ENCODE results near the gene DLK2.
"Not testable (repeated sequence)": the region's sequence is repeated elsewhere in the genome, so short reads cannot be mapped to it uniquely, and the experiment has no call there.

Gene DLK2, protein sequence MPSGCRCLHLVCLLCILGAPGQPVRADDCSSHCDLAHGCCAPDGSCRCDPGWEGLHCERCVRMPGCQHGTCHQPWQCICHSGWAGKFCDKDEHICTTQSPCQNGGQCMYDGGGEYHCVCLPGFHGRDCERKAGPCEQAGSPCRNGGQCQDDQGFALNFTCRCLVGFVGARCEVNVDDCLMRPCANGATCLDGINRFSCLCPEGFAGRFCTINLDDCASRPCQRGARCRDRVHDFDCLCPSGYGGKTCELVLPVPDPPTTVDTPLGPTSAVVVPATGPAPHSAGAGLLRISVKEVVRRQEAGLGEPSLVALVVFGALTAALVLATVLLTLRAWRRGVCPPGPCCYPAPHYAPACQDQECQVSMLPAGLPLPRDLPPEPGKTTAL

DNA sequence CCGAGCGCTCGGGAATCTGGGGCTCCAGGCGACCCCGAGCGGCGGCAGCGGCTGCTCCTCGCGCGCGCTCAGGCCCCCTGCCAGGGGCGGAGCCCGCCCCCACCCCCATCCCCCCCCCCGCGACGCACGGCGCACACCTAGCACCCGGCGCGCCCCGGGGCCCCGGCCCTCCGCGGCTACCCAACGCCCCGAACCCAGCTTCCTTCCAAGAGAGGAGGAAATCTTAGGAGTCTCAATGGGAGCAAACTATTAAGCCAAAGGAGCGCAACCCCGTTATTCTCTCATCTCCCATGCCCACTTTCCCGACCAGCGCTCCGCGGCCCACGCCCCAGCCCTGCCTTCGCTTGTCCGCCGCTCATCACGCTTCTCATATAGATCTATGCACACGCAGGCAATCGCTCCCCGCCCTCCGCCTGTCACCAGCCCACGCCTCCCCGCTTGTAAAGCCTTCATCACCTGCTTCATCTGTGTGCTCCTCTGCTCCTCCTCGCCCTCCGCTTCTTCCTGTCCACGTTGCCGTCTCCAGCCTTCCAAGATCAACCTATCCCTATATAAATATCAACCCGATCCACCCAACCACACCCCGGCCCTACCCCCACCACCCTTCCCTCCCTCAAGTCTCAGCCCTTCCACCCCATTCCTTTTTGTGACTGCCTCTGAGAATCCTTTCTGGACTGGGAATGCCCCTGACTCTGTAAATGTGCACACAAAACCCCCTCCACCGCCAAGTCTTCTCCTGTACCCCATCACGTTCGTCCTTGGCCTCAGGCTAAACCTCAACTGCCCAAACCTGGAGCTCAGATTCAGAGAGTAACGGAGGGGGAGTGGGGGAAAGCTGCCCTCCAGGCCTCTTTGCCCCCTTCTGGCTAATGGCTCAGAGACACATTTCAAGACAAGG, at the start of gene DLK2:
TSS of gene DLK2 (minus strand) at position 18 of the 898 bp plus-strand sequence. CDS start 723 bp downstream, outside the sequence.
- FAIRE-seq: no peak

- no peak for FAIRE-seq
Measured at GRCh38 chr6:43503443-43503842, 48.1 kb upstream of the DLK2 start.

DNA sequence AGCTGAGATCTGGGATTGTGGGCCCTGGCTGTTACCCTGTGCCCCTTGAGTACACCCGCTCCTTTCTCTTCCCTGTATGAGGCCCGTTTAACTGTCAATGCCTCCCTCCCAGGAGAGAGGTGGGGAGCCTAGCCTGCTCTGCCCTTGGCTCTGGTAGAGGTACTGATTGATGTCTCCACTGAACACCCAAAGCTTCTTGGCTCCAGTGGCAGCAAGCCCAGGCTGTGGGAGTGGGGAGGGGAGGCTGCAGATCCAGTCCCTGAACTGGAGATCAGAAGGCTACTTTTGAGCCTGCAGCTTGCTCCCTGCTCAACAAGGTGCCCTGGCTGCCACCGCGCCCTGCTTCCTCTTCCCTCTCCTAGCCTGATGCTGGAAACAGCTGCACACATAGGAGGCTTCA, 47.3 kb upstream of the DLK2 start:
- no peak for FAIRE-seq

- no peak for FAIRE-seq
Measured at GRCh38 chr6:43500921-43501320, 45.6 kb upstream of the DLK2 start.

- FAIRE-seq: no peak
Measured at GRCh38 chr6:43499028-43499815, 43.9 kb upstream of the DLK2 start.

- not testable (repeated sequence) for FAIRE-seq
Measured at GRCh38 chr6:43498291-43498690, 42.9 kb upstream of the DLK2 start.

GRCh38 chr6:43497689-43498088, 42.3 kb upstream of the DLK2 start:
- no peak for FAIRE-seq

- FAIRE-seq: no peak
Measured at GRCh38 chr6:43497129-43497396, 41.7 kb upstream of the DLK2 start.

DNA sequence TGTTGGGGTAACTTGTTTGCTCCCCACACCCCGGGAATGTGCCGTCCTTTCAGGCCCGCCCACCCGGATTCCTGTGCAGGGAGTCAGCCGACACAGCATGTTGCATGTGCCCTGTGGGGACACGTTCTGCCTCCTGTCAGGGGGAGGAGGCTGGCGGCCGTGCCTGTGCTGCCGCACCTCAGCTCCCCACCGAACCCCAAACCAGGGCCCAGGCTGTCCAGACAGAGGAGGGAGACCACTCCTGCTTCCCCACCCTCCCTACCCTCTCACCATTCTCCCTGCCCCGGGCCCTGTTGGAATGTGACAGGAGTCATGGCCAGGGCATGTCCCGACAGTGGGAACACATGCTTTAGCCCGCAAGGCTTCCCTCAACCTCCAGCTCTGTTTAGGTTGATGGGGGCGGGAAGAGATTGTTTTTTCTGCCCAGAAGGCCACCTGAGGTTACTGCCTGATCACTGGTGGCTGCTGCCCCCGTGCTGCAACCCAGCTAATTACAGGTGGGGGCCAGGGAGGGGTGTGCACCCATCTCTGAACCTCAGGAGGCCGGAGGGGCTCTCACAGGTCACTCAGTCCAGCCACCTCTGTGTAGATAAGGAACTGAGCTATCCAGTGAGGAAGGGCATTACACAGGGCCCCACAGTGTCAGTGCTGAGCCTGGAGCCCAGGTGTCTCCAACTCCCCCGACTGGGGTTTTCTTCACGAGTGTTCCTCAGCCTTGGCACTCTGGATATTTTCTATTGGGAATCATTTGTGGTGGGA, 41.2 kb upstream of the DLK2 start:
- no peak for FAIRE-seq

DNA sequence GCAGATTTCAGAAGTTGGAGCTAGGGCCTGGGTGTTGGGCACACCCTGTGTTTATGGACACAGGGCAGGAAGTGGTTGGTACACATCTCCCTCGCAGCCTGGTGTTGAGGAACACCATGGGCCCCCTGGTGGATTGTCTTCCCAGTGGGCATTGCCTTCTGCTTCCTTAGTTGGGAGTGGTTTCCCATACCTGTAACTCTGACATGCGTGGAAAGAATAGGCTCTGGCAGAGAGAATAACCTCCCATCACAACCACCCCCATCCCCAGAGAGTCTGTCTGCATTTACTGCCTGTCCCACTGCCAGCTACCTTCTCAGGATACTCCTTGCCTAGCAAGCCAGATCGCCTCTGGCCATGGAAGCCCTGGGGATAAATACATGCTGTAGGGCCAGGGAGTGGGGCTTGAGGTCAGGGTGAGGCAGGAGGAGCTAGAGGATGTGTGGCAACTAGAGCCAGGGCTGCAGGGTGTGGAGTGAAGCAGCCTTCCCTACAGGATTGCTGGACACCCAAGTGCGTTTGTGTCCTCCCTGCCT, 40.1 kb upstream of the DLK2 start:
- FAIRE-seq: no peak

DNA sequence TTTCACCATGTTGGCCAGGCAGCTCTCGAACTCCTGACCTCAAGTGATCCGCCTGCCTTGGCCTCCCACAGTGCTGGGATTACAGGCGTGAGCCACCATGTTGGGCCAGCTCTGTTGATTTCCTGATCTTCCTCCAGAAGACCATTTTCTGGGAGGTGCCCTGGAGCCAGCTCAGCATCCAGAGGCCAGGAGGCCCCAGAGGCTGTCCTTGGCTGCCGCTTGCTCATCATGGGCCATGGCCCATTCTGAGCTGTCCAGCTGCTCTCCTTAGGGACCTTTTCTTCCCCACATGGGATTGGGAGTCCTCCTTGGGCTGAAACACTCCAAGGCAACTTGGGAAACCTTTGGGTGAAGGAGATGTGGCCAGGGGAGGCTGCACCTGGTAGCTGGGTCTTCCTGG, 39.4 kb upstream of the DLK2 start:
- FAIRE-seq: no peak

- no peak for FAIRE-seq
Measured at GRCh38 chr6:43494321-43494720, 39.0 kb upstream of the DLK2 start.

- no peak for FAIRE-seq
Measured at GRCh38 chr6:43493833-43494232, 38.5 kb upstream of the DLK2 start.

DNA sequence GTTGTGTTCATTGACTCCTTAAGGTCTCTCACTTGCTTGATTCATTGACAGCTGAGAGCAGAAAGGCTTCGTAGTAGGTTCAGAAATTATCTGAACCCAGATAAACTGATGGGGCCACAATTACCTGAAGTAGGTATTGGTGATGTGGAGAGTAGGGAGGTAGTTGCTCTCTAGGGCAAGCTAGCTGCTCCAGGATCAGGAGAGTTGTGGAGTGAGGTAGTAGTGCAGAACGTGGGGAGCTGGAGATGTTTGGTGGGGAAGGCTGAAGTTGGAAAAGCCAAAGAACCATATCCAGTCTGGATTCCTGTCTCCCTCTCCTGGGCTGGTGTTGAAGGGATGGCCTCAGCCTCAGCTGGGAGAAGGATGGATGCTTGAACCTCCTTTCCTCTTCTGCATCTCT, 37.9 kb upstream of the DLK2 start:
- FAIRE-seq: no peak

DNA sequence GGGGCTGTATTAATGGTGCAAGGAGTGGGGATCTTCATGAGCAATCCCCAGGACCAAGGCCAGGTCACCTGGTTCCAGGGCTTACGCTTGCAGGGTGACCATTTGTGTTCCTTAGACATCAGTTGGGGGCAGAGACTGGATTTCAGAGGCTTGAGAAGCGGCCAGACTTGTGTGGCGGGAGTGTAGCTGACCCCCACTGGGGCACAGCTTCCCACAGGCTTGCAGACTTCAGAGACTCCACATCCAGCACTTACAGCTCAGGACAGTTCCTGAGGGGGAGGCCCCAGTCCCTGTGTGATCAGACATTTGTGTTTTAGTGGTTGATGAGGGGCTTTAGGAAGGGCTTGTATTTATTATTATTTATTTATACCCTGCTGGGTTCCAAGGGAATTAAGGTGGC, 37.3 kb upstream of the DLK2 start:
- no peak for FAIRE-seq

GRCh38 chr6:43491750-43492661, 36.7 kb upstream of the DLK2 start:
- FAIRE-seq: no peak

GRCh38 chr6:43490523-43490939, 35.2 kb upstream of the DLK2 start:
- FAIRE-seq: no peak

DNA sequence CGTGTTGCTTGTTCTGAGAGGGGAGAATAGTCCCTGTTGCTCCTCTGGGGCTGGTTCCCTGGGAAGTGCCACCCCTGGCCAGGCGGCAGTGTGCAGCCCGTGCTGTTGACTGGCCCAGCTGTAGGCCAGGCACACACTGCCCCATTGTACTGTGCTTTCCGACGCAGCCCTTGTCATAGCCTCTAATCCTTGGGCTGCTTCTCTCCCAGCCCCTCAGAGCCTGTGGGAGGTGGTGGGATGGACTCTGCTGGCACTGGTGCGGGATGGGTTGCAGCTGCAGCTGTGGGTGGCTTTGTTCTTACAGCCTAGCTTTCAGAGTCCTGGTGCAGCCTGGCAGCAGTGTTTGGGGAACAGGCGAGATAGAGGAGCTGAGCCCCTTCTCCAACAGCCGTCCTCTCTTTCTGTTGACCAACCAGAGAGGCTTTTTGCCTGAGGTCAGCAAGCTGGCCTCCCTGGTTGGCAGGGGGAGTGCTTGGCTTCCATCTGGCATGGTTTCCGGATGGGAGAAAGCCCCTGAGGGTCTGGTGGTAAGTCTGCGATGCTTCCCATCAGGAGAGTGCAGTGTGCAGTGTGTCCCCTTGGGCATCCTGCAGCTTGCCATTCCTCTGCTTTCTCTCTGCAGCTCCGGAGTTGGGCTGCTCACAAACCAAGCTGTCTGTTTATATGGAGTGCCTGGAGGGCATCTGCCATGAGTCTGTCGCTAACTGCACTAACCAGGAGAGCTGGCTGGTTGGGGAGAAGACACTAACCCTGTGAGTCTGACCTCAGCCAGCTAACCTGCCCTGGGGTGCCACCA, 34.1 kb upstream of the DLK2 start:
- no peak for FAIRE-seq

DNA sequence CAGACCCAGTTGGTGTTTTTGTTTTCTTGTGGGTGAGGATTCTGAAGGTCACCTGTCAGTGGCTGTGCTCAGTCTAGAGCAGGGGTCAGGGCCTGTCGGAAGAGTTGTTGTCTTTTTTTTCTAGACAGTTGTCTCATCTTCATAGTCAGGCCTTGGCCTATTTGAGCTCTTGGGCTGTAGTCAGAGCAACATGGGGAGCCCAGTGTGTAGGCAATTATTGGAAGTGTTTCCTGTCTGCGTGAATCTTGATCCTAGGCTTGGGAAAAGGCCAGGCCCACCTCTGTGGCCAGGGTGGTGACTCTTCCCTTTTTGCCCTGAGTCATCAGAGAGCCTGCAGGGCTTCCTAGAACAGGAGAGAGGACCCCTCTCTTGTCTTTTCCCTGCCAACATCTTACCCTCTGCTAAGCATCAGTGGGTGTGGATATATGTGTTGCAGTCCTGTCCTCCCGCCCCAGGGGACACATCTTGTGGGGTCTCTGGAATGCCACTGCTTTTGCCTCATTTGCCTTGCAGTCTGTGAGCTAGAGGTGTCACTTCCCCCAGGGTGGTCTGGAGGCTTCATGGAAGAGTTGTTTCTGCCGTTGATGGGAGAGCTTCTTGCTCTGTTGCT, 33.4 kb upstream of the DLK2 start:
- FAIRE-seq: no peak
